Activated CD4-positive, alpha-beta T cell treated with anti-CD3 and anti-CD28 coated beads for 24 hours (primary cell): ENCODE results near the gene TRANK1.
A peak's percentile ranks its signal among the peaks of the same experiment; 100 is the strongest.
"Not testable (repeated sequence)": the region's sequence is repeated elsewhere in the genome, so short reads cannot be mapped to it uniquely, and the experiment has no call there.

Experiments used
- DNase-seq, 2 donors: peaks; one replicate each; pipeline ENCODE4 v3.0.0-alpha.2; 2020; ENCODE audit warnings: low read depth in 2 of 2

Gene TRANK1

DNA sequence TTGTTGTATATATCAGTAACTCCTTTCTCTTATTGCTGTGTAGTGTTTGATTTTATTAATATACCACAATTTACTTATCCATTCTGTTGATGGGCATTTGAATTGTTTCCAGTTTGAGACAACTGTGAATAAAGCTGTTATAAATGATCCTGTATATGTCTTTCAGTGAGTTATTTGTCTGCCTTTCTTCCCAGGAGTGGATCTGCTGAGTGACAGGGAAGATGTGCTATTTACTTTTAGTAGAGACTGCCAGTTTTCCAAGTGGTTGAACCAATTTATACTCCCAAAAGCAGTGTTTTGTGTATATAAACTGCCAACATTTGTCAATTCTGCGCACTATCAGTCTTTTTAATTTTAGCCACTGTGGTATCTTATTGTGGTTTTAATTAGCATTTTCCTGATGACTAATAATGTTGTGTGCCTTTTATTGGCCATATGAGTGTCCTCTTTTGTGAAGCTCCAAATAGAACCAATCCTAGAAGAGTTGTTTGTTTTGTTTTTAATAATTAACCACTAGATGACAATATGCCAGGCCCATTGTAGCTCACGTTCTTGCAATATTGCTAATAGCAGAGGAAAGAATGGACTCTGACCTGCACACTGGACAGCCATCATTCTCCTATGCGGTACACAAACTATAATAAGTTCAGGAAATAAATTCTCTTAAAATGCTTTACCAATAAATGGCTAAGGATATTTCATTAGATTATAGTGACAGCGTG, 25.3 kb downstream of the TRANK1 start:
- DNase-seq: no peak

- DNase-seq: no peak
Measured at GRCh38 chr3:36918050-36918449, 26.8 kb downstream of the TRANK1 start.

DNA sequence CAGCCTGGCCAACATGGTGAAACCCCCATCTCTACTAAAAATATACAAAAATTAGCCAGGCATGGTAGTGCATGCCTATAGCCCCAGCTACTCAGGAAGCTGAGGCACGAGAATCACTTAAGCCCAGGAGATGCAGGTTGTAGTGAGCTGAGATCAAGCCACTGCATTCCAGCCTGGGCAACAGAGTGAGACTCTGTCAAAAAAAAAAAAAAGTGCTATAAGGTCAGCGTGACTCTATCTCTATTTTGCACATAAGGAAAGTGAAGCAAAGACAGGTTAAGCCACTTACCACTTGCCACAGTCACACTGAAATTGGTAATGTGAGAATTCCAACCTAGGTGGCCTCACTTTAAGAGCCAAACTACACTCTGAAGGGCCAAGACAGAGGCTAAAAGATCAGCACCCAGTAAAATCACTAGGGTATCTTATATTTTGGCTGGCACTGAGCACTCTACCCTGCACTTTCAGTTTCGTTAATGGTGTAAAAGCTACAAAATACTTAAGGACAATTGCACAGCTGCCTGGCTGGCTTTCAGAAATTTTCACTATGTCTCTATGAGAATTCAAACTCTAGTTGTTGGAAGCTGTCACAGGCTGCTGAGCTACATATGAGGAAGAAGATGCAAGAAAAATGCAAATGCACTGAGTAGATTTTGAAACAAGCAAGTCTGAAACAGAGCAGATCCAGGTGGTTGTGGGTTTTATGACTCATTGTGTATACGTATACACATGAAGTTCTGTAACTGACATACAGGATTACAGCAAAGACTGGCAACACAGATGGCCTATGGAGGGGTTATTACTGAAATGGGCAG, 32.7 kb downstream of the TRANK1 start:
- peak in 1 of 2 donors; percentile 10 for DNase-seq

DNA sequence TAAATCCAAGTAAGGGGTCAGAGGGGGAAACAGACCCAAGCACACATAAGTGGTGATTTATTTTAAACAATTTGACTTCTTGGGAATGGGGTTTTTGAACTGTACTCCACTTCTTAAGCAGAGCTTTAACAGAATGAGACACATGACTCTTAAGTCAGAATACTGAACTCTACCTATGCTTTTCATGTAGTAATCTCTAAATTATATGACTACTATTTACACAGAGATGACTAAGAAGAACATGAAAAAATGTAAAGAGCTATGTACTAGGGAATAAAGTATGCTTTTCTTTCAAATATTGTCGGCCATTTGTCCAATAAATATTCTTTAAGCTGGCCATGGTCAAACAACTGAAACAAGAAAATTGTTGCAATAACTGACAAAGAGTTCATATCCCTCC, 35.2 kb downstream of the TRANK1 start:
- DNase-seq: no peak

DNA sequence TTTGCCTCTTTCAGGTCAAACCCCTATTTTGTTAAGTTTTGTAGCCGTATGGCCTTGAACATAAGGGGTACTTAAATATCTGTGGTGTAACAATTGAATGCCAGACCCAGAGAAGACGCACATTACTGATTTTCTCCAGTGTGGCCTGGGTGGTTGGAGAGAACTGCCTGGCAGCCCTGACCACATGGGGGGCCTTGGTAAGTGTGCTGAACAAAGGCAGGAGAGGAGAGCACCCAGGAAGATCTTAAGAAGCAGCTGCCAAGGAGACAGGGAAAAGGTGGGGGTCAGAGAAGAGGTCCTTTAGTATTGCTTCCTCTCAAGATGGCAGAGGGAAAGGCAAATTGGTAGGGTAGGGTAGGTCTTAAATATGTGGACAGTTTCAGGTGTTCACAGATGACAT, 35.7 kb downstream of the TRANK1 start:
- no peak for DNase-seq

DNA sequence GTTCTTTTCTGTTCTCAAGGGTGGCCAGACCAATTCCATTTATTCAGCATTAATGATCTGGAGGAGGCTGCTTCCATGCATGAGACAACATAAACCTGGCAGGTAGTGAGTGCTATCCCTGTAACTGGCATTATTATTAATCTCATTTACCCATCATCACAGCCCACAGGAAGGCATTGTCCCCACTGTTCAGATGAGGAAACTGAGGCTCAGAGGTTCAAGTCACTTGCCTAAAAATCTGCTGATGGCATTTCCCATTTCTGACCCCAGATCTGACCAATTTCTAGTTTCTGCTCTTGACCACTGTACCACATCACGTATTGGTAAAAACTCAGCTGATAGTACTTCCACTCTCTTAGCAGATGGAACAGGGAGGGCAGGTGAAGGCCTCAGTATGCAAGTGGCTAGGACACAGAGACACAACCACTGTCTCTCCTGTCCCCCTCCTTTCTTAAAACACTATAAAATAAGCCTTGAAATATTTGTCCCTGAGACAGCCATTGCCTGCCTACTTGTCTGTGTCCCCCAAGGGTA, 36.1 kb downstream of the TRANK1 start:
- DNase-seq: no peak

- peak; percentile 36 to 44 for DNase-seq
Measured at GRCh38 chr3:36907911-36908646, 36.8 kb downstream of the TRANK1 start.

DNA sequence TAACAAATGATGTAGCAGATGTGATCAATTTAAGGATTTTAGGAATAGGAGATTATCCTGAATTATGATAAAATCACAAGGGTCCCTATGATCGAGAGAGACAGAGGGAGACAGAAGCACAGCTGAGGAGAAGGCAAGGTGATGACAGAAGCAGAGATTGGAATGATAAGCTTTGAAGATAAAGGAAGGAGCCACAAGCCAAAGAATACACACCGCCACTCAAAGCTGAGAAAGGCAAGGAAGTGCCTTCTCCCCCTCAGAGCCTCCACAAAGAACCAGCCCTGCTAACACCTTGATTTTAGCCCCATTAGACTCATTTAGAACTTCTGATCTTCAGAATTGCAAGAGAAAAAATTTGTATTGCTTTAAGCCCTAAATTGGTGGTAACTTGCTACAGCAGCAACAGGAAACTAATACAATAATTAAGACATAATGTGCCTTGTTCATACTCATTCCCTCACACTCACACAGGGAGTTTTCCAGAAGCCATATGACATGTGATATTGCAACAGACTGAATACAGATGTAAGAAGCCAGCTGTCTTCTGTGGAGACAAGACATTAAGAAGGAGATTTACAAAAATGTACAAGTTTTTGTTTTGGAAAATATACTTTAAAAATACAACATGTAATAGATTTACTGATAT, 38.2 kb downstream of the TRANK1 start:
- no peak for DNase-seq

- DNase-seq: no peak
Measured at GRCh38 chr3:36905545-36905944, 39.3 kb downstream of the TRANK1 start.

GRCh38 chr3:36904641-36905040, 40.2 kb downstream of the TRANK1 start:
- DNase-seq: no peak

GRCh38 chr3:36904065-36904464, 40.8 kb downstream of the TRANK1 start:
- not testable (repeated sequence) for DNase-seq

GRCh38 chr3:36903119-36903882, 41.6 kb downstream of the TRANK1 start:
- DNase-seq: no peak

DNA sequence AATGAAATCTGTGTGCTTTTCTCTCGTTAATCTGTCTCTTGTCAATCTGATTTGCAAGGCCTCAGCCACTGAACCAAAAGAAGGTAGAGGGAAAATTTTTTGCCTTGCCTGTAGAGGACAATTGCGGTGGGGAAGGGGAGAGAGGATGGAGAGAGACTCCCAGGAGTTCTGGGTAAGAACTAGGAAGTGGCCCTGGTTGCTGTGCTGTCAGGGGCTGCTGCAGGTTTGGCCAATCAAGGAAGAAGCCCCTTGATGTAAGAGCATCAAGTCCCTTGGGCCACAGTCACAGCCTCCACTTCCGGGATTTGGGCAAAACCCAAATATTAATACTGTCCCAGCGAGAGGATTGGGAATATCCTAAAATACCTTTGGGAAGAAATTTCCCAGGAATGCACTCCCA, 43.3 kb downstream of the TRANK1 start:
- no peak for DNase-seq

DNA sequence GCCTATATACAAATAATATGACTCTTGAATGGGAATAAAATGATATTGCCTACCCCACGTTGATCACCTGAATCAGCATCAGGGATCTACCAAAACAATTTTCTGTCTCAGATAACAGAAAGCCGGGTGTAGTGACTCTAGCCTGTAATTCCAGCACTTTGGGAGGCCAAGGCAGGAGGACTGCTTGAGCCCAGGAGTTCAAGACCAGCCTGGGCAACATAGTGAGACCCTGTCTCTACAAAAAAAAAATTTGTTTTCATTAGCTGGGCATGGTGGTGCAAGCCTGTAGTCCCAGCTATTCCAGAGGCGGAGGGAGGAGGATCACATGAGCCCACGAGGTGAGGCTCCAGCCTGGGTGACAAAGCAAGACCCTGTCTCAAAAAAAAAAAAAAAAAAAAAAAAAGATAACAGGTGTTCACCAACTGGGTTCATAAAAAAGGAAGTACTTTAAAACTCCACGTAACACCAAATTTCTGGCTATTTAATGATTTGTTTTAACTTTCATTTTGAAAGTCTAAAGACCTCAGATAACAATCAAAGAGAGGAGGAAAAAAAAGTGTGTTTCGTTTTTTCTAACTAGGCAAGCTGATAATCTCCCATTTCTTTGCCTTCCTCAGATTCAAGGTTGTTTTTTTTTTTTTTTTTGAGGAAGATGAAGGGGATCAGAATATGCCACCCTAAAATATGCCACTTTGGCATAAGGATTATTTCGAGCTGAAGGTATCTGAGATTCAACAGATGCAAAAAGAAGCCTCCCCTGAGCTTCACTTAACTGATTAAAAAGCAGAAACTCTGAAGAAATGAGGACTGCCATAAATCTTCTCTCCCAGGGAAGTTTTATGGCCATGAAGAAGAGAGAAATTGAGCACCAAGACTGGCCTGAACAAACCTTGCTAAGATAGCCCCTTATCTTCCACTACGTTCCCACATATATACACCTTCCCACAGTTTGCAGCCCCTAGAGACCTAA, 44.1 kb downstream of the TRANK1 start:
- DNase-seq: no peak

GRCh38 chr3:36895496-36896409, 49.1 kb downstream of the TRANK1 start:
- DNase-seq: no peak

GRCh38 chr3:36894914-36895313, 49.9 kb downstream of the TRANK1 start:
- no peak for DNase-seq

- DNase-seq: no peak
Measured at GRCh38 chr3:36893826-36894225, 51.0 kb downstream of the TRANK1 start.

DNA sequence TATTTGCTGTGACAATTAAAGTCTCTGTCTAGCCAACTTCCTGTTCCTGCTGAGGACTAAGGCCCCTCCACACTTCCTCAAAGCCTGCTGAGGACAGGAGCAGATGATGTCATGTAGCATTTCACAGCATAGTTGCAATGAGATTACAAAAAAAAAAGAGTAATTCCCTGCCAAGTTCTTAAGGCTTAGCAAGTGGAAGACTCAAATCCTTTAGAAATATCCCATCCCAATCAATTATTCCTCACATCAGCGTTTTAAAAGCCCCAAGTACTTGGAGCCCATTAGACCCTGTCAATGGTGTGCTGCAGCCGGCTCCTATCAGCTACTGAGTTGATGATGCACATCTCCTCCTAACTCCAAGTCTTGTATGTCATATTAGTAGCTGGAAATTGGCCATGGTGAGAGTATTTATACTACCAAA, 51.7 kb downstream of the TRANK1 start:
- DNase-seq: no peak
